ENCODE data around the gene RAD54L. TPM values are rescaled to one million over a fixed set of nuclear protein-coding genes. Genes with fewer than 3 reads are reported as not detected.

RAD54L gene
- total RNA-seq, 1 experiment from 2014 or later, result 10.3 TPM

Other genes with a start within 250 kb of the RAD54L start
- gene PIK3R3, start 115.1 kb upstream of the RAD54L start, total RNA-seq (2014; rRNA removed; shearing (Covaris generic)), result 12.4 and 15.2 TPM in 2 replicates
- gene TSPAN1, start 72.7 kb upstream of the RAD54L start, total RNA-seq (2014; rRNA removed; shearing (Covaris generic)), result not detected in 2 replicates
- not detected in 2 replicates for gene P3R3URF, start 71.3 kb upstream of the RAD54L start, total RNA-seq (2014; rRNA removed; shearing (Covaris generic))
- 106 and 109 TPM in 2 replicates for gene POMGNT1, start 49.3 kb upstream of the RAD54L start, total RNA-seq (2014; rRNA removed; shearing (Covaris generic))
- 0.41 and 1.2 TPM in 2 replicates for gene LURAP1, start 44.4 kb upstream of the RAD54L start, total RNA-seq (2014; rRNA removed; shearing (Covaris generic))
- 62.7 and 94.1 TPM in 2 replicates for gene LRRC41, start 55.9 kb downstream of the RAD54L start, total RNA-seq (2014; rRNA removed; shearing (Covaris generic))
- gene UQCRH, start 55.9 kb downstream of the RAD54L start, total RNA-seq (2014; rRNA removed; shearing (Covaris generic)), result 525 and 817 TPM in 2 replicates
- 14.0 and 14.9 TPM in 2 replicates for gene NSUN4, start 93.0 kb downstream of the RAD54L start, total RNA-seq (2014; rRNA removed; shearing (Covaris generic))
- 0.74 TPM in 1 of 2 replicates, not detected in the other for gene FAAH, start 146.6 kb downstream of the RAD54L start, total RNA-seq (2014; rRNA removed; shearing (Covaris generic))
- not detected in 2 replicates for gene DMBX1, start 242.1 kb downstream of the RAD54L start, total RNA-seq (2014; rRNA removed; shearing (Covaris generic))